DND-41 (cell line): ENCODE data around the gene GAGE10.
"Not testable (repeated sequence)": the region's sequence is repeated elsewhere in the genome, so short reads cannot be mapped to it uniquely, and the experiment has no call there.

ENCODE experiments used
- EZH2 ChIP-seq: IDR thresholded peaks from 3 replicates; pipeline ENCODE4 v1.6.1; 2012; ENCODE audit warnings: borderline replicate concordance, low read depth, mild to moderate bottlenecking, moderate library complexity, low read length, inconsistent platforms; ENCODE audit not compliant: severe bottlenecking
- TF ChIP-seq, protein P1 (sequence below): IDR thresholded peaks from 2 replicates; pipeline ENCODE4 v1.5.1; 2012; ENCODE audit warnings: borderline replicate concordance, low read length, moderate library complexity, mild to moderate bottlenecking; ENCODE audit not compliant: poor library complexity, severe bottlenecking; ENCODE audit errors: extremely low read depth

DNA sequence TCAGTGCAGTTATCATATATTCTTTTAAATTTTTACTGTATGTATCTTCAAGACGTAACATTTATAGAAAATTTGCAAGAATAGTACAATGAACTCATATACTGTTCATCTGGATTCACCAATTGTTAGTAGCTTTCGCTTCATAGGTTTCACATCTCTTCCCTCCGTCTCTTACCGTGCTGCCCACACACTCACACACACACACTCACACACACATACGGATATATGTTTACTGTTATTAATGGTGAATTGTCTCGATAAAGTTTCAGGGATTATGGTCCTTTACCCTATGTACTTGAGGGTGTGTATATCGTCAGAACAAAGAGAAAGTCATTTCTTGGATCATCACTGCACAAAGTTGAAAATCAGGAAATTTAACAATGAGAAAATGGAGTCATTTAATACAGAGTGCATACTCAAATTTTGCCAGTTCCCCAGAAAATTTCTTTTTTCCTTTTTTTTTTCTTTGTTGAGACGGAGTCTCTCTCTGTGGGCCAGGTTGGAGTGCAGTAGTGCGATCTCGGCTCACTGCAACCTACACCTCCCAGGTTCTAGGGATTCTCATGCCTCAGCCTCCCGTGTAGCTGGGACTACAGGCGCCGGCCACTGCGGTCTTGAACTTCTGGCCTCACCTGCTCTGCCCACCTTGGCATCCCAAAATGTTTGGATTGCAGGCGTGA is 41.2 kb downstream of the GAGE10 start:
- TF ChIP-seq, protein P1, sequence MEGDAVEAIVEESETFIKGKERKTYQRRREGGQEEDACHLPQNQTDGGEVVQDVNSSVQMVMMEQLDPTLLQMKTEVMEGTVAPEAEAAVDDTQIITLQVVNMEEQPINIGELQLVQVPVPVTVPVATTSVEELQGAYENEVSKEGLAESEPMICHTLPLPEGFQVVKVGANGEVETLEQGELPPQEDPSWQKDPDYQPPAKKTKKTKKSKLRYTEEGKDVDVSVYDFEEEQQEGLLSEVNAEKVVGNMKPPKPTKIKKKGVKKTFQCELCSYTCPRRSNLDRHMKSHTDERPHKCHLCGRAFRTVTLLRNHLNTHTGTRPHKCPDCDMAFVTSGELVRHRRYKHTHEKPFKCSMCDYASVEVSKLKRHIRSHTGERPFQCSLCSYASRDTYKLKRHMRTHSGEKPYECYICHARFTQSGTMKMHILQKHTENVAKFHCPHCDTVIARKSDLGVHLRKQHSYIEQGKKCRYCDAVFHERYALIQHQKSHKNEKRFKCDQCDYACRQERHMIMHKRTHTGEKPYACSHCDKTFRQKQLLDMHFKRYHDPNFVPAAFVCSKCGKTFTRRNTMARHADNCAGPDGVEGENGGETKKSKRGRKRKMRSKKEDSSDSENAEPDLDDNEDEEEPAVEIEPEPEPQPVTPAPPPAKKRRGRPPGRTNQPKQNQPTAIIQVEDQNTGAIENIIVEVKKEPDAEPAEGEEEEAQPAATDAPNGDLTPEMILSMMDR, result not testable (repeated sequence)
- TF ChIP-seq EZH2, result not testable (repeated sequence)
